Measurements from ENCODE around the gene NUP85. TPM values are rescaled to one million over a fixed set of nuclear protein-coding genes. Genes with fewer than 3 reads are reported as not detected.
A peak's percentile ranks its signal among the peaks of the same experiment; 100 is the strongest.
"Not testable (repeated sequence)": the region's sequence is repeated elsewhere in the genome, so short reads cannot be mapped to it uniquely, and the experiment has no call there.

Gene NUP85
- total RNA-seq, 2 experiments from 2014 or later = 125 to 132 TPM

GRCh38 chr17:75207050-75207407 is 1.6 kb downstream of the NUP85 start:
- not testable (repeated sequence) for DNase-seq, H3K27me3 Mint-ChIP-seq, H3K27ac Mint-ChIP-seq, H3K9me3 Mint-ChIP-seq
- Mint-ChIP-seq H3K4me1 (ENCODE audit: low read depth) (peaks cover 14% of the 10 kb centered on the region), H3K4me3 (peak overlapping the region; percentile 81), H3K36me3 (peaks cover 21% of the 10 kb centered on the region)
- intact Hi-C loops (cut with micrococcal nuclease) = loop anchor here (5.0 kb wide), 1 partner anchor 55 kb away; the partner anchor contains the start of genes GGA3 and MRPS7
- POLR2A ChIA-PET = interaction anchor here (0.6 kb wide), 1 partner anchor 131 kb away, joined by 3 read pairs; no protein-coding TSS in a partner anchor
- CTCF ChIA-PET = interaction anchor here (0.9 to 8.8 kb wide), 3 partner anchors 26 to 95 kb away, joined by 3 to 247 read pairs (median 11); partner anchors contain the start of genes ARMC7 and MIF4GD

GRCh38 chr17:75207760-75208159 is 2.3 kb downstream of the NUP85 start:
- intact Hi-C loops (cut with micrococcal nuclease) = loop anchor here (5.0 kb wide), 1 partner anchor 55 kb away; the partner anchor contains the start of genes GGA3 and MRPS7
- Mint-ChIP-seq H3K4me3 (no peak overlapping the region), H3K27me3 (no peaks in the 10 kb centered on the region), H3K27ac (no peak overlapping the region), H3K4me1 (ENCODE audit: low read depth) (peaks cover 14% of the 10 kb centered on the region), H3K9me3 (no peaks in the 10 kb centered on the region), H3K36me3 (peaks cover 21% of the 10 kb centered on the region)
- CTCF ChIA-PET = interaction anchor here (1.0 to 2.6 kb wide), 3 partner anchors 9 to 93 kb away, joined by 3 to 11 read pairs (median 4); partner anchors contain the start of gene MIF4GD
- POLR2A ChIA-PET = no interaction called here
- no peak for DNase-seq

- intact Hi-C loops (cut with micrococcal nuclease) = loop anchor here (5.0 kb wide), 1 partner anchor 54 kb away; the partner anchor contains the start of genes GGA3 and MRPS7
- Mint-ChIP-seq H3K9me3 (no peaks in the 10 kb centered on the region), H3K4me3 (no peak overlapping the region), H3K36me3 (peaks cover 24% of the 10 kb centered on the region), H3K27me3 (no peaks in the 10 kb centered on the region), H3K27ac (no peak overlapping the region), H3K4me1 (ENCODE audit: low read depth) (peaks cover 14% of the 10 kb centered on the region)
- CTCF ChIA-PET = interaction anchor here (1.0 to 1.5 kb wide), 5 partner anchors 8 to 94 kb away, joined by 3 to 5 read pairs (median 3); partner anchors contain the start of gene MIF4GD
- POLR2A ChIA-PET = interaction anchor here (0.6 kb wide), 2 partner anchors 33 to 204 kb away, joined by 3 to 4 read pairs; no protein-coding TSS in a partner anchor
- DNase-seq = no peak
These were observed 2.7 kb downstream of the NUP85 start for GRCh38 chr17:75208161-75208560.

- POLR2A ChIA-PET = interaction anchor here (0.9 kb wide), 1 partner anchor 54 kb away, joined by 3 read pairs; no protein-coding TSS in a partner anchor
- Mint-ChIP-seq H3K27me3 (no peaks in the 10 kb centered on the region), H3K4me3 (no peak overlapping the region), H3K4me1 (ENCODE audit: low read depth) (peaks cover 14% of the 10 kb centered on the region), H3K27ac (no peak overlapping the region), H3K9me3 (no peaks in the 10 kb centered on the region), H3K36me3 (peaks cover 28% of the 10 kb centered on the region)
- intact Hi-C loops (cut with micrococcal nuclease) = loop anchor here (5.0 kb wide), 1 partner anchor 53 kb away; the partner anchor contains the start of genes GGA3 and MRPS7
- CTCF ChIA-PET = interaction anchor here (1.0 to 1.5 kb wide), 4 partner anchors 9 to 95 kb away, joined by 3 to 5 read pairs (median 3); partner anchors contain the start of gene MIF4GD
- DNase-seq = no peak
These were observed 3.6 kb downstream of the NUP85 start for GRCh38 chr17:75209061-75209460.

GRCh38 chr17:75218131-75218530 is 12.7 kb downstream of the NUP85 start:
- H3K9me3 Mint-ChIP-seq = no peaks in the 10 kb centered on the region
- no peak overlapping the region for H3K27ac Mint-ChIP-seq
- intact Hi-C loops (cut with micrococcal nuclease) = no loop called here
- H3K4me1 Mint-ChIP-seq (ENCODE audit: low read depth) = no peaks in the 10 kb centered on the region
- H3K27me3 Mint-ChIP-seq = no peaks in the 10 kb centered on the region
- DNase-seq = no peak
- H3K4me3 Mint-ChIP-seq = no peak overlapping the region
- ChIA-PET POLR2A (no interaction called here), CTCF (interaction anchor here (0.8 to 1.7 kb wide), 4 partner anchors 17 to 87 kb away, joined by 3 to 7 read pairs (median 5); partner anchors contain the start of genes MIF4GD and NT5C)
- H3K36me3 Mint-ChIP-seq = peaks cover 47% of the 10 kb centered on the region

GRCh38 chr17:75219815-75220214 is 14.3 kb downstream of the NUP85 start:
- Mint-ChIP-seq H3K27ac (no peak overlapping the region), H3K4me3 (no peak overlapping the region), H3K9me3 (no peaks in the 10 kb centered on the region), H3K27me3 (no peaks in the 10 kb centered on the region), H3K4me1 (ENCODE audit: low read depth) (no peaks in the 10 kb centered on the region), H3K36me3 (peaks cover 41% of the 10 kb centered on the region)
- intact Hi-C loops (cut with micrococcal nuclease) = no loop called here
- ChIA-PET POLR2A (interaction anchor here (0.9 kb wide), 1 partner anchor 12 kb away, joined by 3 read pairs; no protein-coding TSS in a partner anchor), CTCF (interaction anchor here (0.7 to 1.8 kb wide), 4 partner anchors 13 to 89 kb away, joined by 3 to 8 read pairs (median 4); no protein-coding TSS in a partner anchor)
- DNase-seq = no peak

- CTCF ChIA-PET = interaction anchor here (0.6 to 2.2 kb wide), 4 partner anchors 10 to 112 kb away, joined by 3 to 6 read pairs (median 3); no protein-coding TSS in a partner anchor
- Mint-ChIP-seq H3K4me1 (ENCODE audit: low read depth) (peaks cover 4% of the 10 kb centered on the region), H3K27me3 (no peaks in the 10 kb centered on the region), H3K27ac (no peak overlapping the region), H3K4me3 (no peak overlapping the region), H3K9me3 (no peaks in the 10 kb centered on the region), H3K36me3 (peaks cover 38% of the 10 kb centered on the region)
- POLR2A ChIA-PET = interaction anchor here (1.2 kb wide), 1 partner anchor 10 kb away, joined by 3 read pairs; no protein-coding TSS in a partner anchor
- DNase-seq = no peak
- intact Hi-C loops (cut with micrococcal nuclease) = no loop called here
These were observed 19.5 kb downstream of the NUP85 start for GRCh38 chr17:75225016-75225415.

GRCh38 chr17:75227729-75228128 is 22.2 kb downstream of the NUP85 start:
- intact Hi-C loops (cut with micrococcal nuclease) = no loop called here
- no peaks in the 10 kb centered on the region for H3K9me3 Mint-ChIP-seq
- no peak overlapping the region for H3K27ac Mint-ChIP-seq

GRCh38 chr17:75228305-75228704 is 22.8 kb downstream of the NUP85 start:
- intact Hi-C loops (cut with micrococcal nuclease) = no loop called here
- Mint-ChIP-seq H3K9me3 (no peaks in the 10 kb centered on the region), H3K4me1 (ENCODE audit: low read depth) (peaks cover 4% of the 10 kb centered on the region), H3K27ac (peak overlapping the region; percentile 18), H3K36me3 (peaks cover 49% of the 10 kb centered on the region), H3K27me3 (no peaks in the 10 kb centered on the region), H3K4me3 (no peak overlapping the region)
- POLR2A ChIA-PET = interaction anchor here (2.2 kb wide), 1 partner anchor 23 kb away, joined by 7 read pairs; the partner anchor contains the start of gene NUP85
- DNase-seq = no peak
- CTCF ChIA-PET = interaction anchor here (1.0 to 1.2 kb wide), 2 partner anchors 10 to 114 kb away, joined by 3 to 5 read pairs; no protein-coding TSS in a partner anchor

More at GRCh38 chr17:75227729-75228128, 22.2 kb downstream of the NUP85 start:
- Mint-ChIP-seq H3K4me3 (no peak overlapping the region), H3K36me3 (peaks cover 46% of the 10 kb centered on the region), H3K4me1 (ENCODE audit: low read depth) (peaks cover 4% of the 10 kb centered on the region), H3K27me3 (no peaks in the 10 kb centered on the region)
- ChIA-PET POLR2A (no interaction called here), CTCF (interaction anchor here (1.0 kb wide), 1 partner anchor 113 kb away, joined by 3 read pairs; no protein-coding TSS in a partner anchor)
- DNase-seq = no peak

- H3K4me3 Mint-ChIP-seq = no peak overlapping the region
- H3K9me3 Mint-ChIP-seq = no peaks in the 10 kb centered on the region
- no peak for DNase-seq
- intact Hi-C loops (cut with micrococcal nuclease) = no loop called here
- ChIA-PET POLR2A (interaction anchor here (0.6 to 2.2 kb wide), 2 partner anchors 23 to 106 kb away, joined by 3 to 7 read pairs; partner anchors contain the start of gene NUP85), CTCF (interaction anchor here (0.7 to 1.2 kb wide), 5 partner anchors 8 to 115 kb away, joined by 3 to 5 read pairs (median 3); no protein-coding TSS in a partner anchor)
- H3K4me1 Mint-ChIP-seq (ENCODE audit: low read depth) = peaks cover 4% of the 10 kb centered on the region
- no peak overlapping the region for H3K27ac Mint-ChIP-seq
- H3K27me3 Mint-ChIP-seq = no peaks in the 10 kb centered on the region
- H3K36me3 Mint-ChIP-seq = peaks cover 47% of the 10 kb centered on the region
These were observed 23.4 kb downstream of the NUP85 start for GRCh38 chr17:75228847-75229246.

- H3K36me3 Mint-ChIP-seq = peaks cover 47% of the 10 kb centered on the region
- ChIA-PET POLR2A (interaction anchor here (0.6 to 1.3 kb wide), 2 partner anchors 11 to 244 kb away, joined by 3 to 5 read pairs; partner anchors contain the start of gene CDR2L), CTCF (interaction anchor here (0.8 to 1.8 kb wide), 3 partner anchors 8 to 29 kb away, joined by 3 to 12 read pairs (median 5); no protein-coding TSS in a partner anchor)
- no peak overlapping the region for H3K27ac Mint-ChIP-seq
- H3K4me1 Mint-ChIP-seq (ENCODE audit: low read depth) = no peaks in the 10 kb centered on the region
- no peak for DNase-seq
- H3K27me3 Mint-ChIP-seq = no peaks in the 10 kb centered on the region
- intact Hi-C loops (cut with micrococcal nuclease) = no loop called here
- H3K9me3 Mint-ChIP-seq = no peaks in the 10 kb centered on the region
- no peak overlapping the region for H3K4me3 Mint-ChIP-seq
These were observed 25.6 kb downstream of the NUP85 start for GRCh38 chr17:75231071-75231470.
